Heart left ventricle (tissue), 13 donors: Measurements from ENCODE around the gene PRRC2C.

Experiments used
- CTCF ChIP-seq, 12 donors: fragments of 200-600 bp; sonication (generic) in 4 of 12; IDR thresholded peaks; one replicate each; pipeline versions ENCODE4 v1.5.0 to v1.8.0; 2018 to 2022; ENCODE audit warnings: antibody characterized with exemption in 12 of 12, mild to moderate bottlenecking in 5 of 12
- POLR2A ChIP-seq, 2 donors: fragments of 450-650 bp; IDR thresholded peaks; one replicate each; pipeline ENCODE4 v1.6.1; 2017; ENCODE audit warnings: antibody characterized with exemption in 2 of 2, mild to moderate bottlenecking in 2 of 2, moderate library complexity in 2 of 2
- donor health status: ischemic (EF 13 %, LVEDD 7.1; RV severe dilation, severe dysfunction).
- donor health status: DM: no; HTN: yes; CAD: no.
- donor health status: DM: no; HTN: no; CAD: no.
- donor health status: ischemic (EF 25% LVEDD 6.9; RV normal size, moderate dysfunction).
- donor health status: ischemic (EF 25% LVEDD 5.7; RV mildly dilated, moderate dysfunction).
- donor health status: ischemic (EF 35%, LVEDD 5.7; RV mildly dilated, moderate dysfunction).
- donor health status: nonischemic (EF 11% LVEDD 7.7; RV severe dilation, severe dysfunction).
- donor health status: DM: yes; HTN: yes; CAD: no.
- donor health status: PGD.
- donor health status: ischemic (EF 29% LVEDD 5.4; RV normal size, mild dysfunction).
- donor health status: nonischemic (EF 23%, LVEDD 6.1; RV moderate dilation, normal function).

GRCh38 chr1:171487038-171487437 lies 1.7 kb downstream of the PRRC2C start:
- no peak for TF ChIP-seq CTCF (IDR thresholded peaks at IDR 0.05)
- TF ChIP-seq POLR2A (IDR thresholded peaks at IDR 0.05) = no peak
